Stimulated activated effector memory CD8-positive, alpha-beta T cell treated with anti-CD3 and anti-CD28 coated beads, Interleukin-12 subunit alpha, Interleukin-12 subunit beta, amount 100 ng/mL, for 72 hours (primary cell): ENCODE measurements around the gene GPC4.

ENCODE experiments used
- ATAC-seq: fragments of 150-1000 bp; cut with Tn5 transposase; 2 replicates; pipeline ENCODE4 v1.10.0; 2021
- DNase-seq, 2 donors: peaks; one replicate each; pipeline ENCODE4 v3.0.0; 2021 to 2022; ENCODE audit warnings: low spot score in 2 of 2
- H3K27ac Mint-ChIP-seq: one replicate; pipeline ENCODE4 v1.8.0; 2022; ENCODE audit warnings: mild to moderate bottlenecking, mixed read lengths
- H3K36me3 Mint-ChIP-seq: one replicate; pipeline ENCODE4 v1.8.0; 2022; ENCODE audit warnings: mild to moderate bottlenecking, mixed read lengths
- H3K4me1 Mint-ChIP-seq: one replicate; pipeline ENCODE4 v1.8.0; 2022; ENCODE audit warnings: mixed read lengths
- H3K4me3 Mint-ChIP-seq: one replicate; pipeline ENCODE4 v1.8.0; 2022; ENCODE audit warnings: mild to moderate bottlenecking, mixed read lengths
- H3K9me3 Mint-ChIP-seq: one replicate; pipeline ENCODE4 v1.8.0; 2022; ENCODE audit warnings: mixed read lengths

Gene GPC4

GRCh38 chrX:133418588-133418987 is 3.3 kb upstream of the GPC4 start:
- H3K4me3 Mint-ChIP-seq: no peak overlapping the region
- DNase-seq: no peak
- ATAC-seq: no peak
- peaks cover 5% of the 10 kb centered on the region for H3K4me1 Mint-ChIP-seq
- no peak overlapping the region for H3K27ac Mint-ChIP-seq
- H3K36me3 Mint-ChIP-seq: no peaks in the 10 kb centered on the region
- H3K9me3 Mint-ChIP-seq: peaks cover 3% of the 10 kb centered on the region

- no peak for DNase-seq
- Mint-ChIP-seq H3K4me1 (peaks cover 5% of the 10 kb centered on the region), H3K27ac (no peak overlapping the region), H3K9me3 (peaks cover 3% of the 10 kb centered on the region), H3K4me3 (no peak overlapping the region), H3K36me3 (no peaks in the 10 kb centered on the region)
- ATAC-seq: no peak
These were observed 2.1 kb upstream of the GPC4 start for GRCh38 chrX:133417364-133417763.

GRCh38 chrX:133414406-133415275 is 648 bp downstream of the GPC4 start:
- DNase-seq (no peak), ATAC-seq (no peak)
- peaks cover 1% of the 10 kb centered on the region for H3K9me3 Mint-ChIP-seq
- H3K36me3 Mint-ChIP-seq: no peaks in the 10 kb centered on the region
- H3K27ac Mint-ChIP-seq: no peak overlapping the region
- H3K4me3 Mint-ChIP-seq: no peak overlapping the region
- no peaks in the 10 kb centered on the region for H3K4me1 Mint-ChIP-seq

DNA sequence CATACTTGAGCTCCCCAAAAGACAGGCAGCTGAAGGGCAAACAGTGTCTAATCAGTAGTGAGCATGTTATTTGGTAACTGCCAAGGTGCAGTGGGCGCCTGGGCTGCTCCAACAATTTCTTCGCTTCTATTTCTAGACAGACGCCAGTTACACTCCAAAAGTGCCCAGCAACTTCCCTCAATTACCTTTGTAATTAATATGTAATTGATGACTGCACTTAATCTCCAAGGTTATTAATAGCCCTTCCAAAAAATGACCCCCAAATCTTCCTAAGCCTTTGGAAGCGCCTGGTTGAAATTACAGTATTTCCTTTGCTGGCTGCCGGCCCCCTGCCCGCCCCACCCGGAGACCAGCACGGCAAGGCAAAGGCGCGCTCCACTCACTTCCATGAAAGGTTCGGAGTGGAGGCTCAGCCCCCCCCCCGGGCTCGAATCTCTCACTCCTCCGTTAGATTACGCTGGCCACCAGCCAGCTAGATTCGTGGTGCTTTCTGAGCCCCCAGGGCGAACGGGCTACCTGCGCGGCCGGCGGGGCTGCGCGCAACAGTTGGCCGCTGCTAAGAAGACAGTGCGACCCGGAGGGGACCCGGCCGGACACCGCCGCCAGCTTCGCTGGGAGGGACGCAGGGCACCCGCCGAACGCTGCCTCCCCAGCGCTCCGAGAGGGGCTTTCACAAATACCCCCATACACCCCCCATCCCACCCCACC is 1.9 kb downstream of the GPC4 start:
- Mint-ChIP-seq H3K36me3 (no peaks in the 10 kb centered on the region), H3K9me3 (no peaks in the 10 kb centered on the region), H3K4me1 (no peaks in the 10 kb centered on the region), H3K27ac (no peak overlapping the region), H3K4me3 (no peak overlapping the region)
- DNase-seq: no peak
- ATAC-seq: no peak

DNA sequence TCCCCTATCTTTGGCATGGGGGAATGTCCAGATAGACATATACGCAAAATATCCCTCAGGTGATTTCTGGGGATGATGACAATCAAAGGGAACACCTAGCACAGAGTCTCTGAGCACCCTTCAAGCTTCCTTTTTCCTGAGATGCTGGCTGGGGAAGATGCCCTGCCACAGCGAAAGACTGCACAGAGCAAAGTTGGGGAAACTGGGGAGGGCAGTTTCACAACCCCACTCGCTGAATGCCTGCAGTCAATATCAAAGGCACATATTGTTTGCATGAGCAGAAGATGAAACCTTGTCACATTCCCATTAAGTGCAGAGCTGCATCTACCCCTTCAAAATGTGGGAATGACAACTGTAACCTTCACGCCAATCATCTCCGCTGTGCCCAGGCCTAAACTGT is 2.6 kb downstream of the GPC4 start:
- no peak for ATAC-seq
- H3K4me1 Mint-ChIP-seq: no peaks in the 10 kb centered on the region
- no peaks in the 10 kb centered on the region for H3K9me3 Mint-ChIP-seq
- DNase-seq: no peak
- no peak overlapping the region for H3K27ac Mint-ChIP-seq
- no peaks in the 10 kb centered on the region for H3K36me3 Mint-ChIP-seq
- no peak overlapping the region for H3K4me3 Mint-ChIP-seq

DNA sequence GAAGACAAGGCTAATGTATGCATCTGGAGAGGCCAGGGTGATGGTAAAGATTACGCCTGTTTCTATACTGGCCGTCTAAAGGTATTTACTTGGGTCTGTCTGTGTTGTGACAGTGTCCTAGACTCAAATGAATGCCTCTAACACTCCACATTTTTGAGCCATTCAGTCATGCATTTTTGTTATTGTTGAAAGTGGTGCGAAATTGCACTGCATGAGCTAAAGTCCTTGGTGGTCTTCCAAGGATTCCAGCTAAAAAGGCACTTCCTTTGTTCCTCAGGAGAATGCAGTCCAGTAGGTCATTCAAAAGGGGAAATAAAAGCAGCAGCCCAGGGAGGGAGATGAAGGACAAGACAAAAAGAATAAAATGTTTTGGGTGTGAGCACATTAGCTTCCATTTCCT is 3.0 kb downstream of the GPC4 start:
- no peak for ATAC-seq
- Mint-ChIP-seq H3K36me3 (no peaks in the 10 kb centered on the region), H3K27ac (no peak overlapping the region), H3K9me3 (no peaks in the 10 kb centered on the region), H3K4me3 (no peak overlapping the region), H3K4me1 (no peaks in the 10 kb centered on the region)
- no peak for DNase-seq

DNA sequence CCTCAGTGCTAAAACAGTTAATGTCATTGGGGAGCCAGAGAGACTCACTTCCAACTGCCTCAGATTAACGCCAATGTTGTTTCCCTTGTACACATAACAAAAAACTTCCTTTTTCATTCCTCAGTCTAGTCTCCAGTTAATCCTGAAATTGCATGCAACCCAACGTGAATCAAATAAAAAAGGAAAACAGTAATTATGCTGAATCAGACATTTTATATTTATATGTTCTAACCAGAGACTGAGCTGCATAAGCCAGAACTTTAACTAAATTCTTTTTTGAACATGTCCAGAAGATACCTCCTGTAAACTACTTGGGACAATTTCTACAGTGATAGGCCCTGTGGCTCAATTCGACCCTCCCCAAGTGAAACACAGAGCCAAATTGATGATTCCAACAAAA is 4.7 kb downstream of the GPC4 start:
- H3K27ac Mint-ChIP-seq: no peak overlapping the region
- no peaks in the 10 kb centered on the region for H3K36me3 Mint-ChIP-seq
- H3K4me1 Mint-ChIP-seq: no peaks in the 10 kb centered on the region
- ATAC-seq (no peak), DNase-seq (no peak)
- no peaks in the 10 kb centered on the region for H3K9me3 Mint-ChIP-seq
- no peak overlapping the region for H3K4me3 Mint-ChIP-seq

DNA sequence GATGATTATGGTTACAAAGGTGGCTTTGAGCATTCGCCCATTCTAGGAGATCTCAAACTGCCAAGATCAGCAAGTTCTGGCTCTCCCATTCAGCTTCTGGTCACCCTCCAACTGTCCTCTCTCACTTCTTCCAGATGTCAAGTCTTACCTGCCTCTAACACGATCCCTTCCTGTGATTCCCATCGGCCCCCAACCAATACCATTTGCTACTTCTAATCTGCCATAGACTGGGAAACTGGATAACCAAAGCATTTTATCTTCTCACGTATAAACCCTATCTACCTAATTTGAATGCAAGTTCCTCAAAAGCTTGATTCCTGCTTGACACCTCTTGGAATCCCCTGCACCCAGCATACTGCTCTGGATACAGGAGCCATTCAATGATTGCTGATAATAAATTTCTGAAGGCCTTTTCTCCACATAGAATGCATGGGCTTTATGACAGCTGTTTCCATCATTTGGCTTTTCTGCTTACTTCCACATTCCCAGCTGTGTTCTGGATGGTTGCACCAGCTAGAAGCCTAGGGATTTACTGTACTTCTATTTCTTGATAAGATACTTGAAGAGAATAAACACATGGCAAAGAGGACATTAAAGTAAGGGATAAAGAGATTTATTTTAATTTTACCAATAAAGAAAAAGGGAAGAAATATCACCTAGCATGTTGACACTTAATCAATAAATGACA is 9.6 kb downstream of the GPC4 start:
- DNase-seq: no peak
- Mint-ChIP-seq H3K27ac (no peak overlapping the region), H3K4me3 (no peak overlapping the region), H3K36me3 (no peaks in the 10 kb centered on the region), H3K9me3 (no peaks in the 10 kb centered on the region), H3K4me1 (no peaks in the 10 kb centered on the region)
- ATAC-seq: no peak

DNA sequence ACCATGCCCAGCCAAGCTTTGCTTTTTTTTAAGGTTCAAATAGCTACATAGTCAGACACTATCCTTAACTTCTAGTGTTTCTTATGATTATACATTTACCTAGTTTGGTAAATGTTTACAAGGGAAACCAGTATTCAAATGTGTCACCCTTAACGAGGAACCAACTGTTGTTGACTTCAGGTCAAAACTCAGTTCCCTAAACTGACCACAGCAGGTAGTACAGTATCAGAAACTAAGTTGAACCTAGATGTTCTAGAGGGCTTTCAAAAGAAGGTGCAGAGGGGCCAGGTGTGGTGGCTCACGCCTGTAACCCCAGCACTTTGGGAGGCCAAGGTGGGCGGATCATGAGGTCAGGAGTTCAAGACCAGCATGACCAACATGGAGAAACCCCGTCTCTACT is 11.3 kb downstream of the GPC4 start:
- Mint-ChIP-seq H3K4me3 (no peak overlapping the region), H3K4me1 (no peaks in the 10 kb centered on the region), H3K9me3 (no peaks in the 10 kb centered on the region), H3K27ac (no peak overlapping the region), H3K36me3 (no peaks in the 10 kb centered on the region)
- DNase-seq: no peak
- no peak for ATAC-seq

DNA sequence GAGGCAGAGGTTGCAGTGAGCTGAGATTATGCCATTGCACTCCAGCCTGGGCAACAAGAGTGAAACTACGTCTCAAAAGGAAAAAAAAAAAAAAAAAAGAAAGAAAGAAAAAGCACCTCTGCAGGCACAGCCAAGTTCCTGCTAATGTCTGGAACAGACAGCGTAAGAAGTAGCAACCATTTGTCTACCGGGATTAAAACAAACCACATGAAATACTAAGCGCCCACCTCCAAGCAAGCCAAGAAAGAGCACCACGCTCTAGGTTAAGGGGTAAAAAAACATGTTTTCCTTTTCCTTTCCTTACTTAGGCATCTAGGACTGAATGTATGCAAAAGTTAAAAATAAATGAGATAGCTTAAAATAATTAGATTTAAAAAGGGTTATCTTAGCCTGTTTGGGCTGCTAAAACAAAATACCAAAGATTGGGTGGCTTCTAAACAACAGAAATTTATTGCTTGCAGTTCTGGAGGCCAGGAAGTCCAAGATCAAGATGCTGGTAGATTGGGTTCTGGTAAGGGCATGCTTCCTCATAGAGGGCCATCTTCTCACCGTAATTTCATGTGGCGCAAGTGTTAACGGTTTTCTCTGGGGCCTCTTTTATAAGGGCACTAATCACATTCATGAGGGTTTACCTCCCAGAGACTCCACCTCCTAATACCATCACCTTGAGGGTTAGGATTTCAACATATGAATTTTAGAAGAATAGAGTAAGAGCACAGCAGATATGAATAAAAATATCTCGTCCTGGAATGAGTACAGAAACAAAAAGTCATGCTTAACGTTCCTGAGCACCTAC is 12.3 kb downstream of the GPC4 start:
- Mint-ChIP-seq H3K9me3 (no peaks in the 10 kb centered on the region), H3K4me3 (no peak overlapping the region), H3K27ac (no peak overlapping the region), H3K36me3 (no peaks in the 10 kb centered on the region), H3K4me1 (no peaks in the 10 kb centered on the region)
- ATAC-seq: no peak
- no peak for DNase-seq

DNA sequence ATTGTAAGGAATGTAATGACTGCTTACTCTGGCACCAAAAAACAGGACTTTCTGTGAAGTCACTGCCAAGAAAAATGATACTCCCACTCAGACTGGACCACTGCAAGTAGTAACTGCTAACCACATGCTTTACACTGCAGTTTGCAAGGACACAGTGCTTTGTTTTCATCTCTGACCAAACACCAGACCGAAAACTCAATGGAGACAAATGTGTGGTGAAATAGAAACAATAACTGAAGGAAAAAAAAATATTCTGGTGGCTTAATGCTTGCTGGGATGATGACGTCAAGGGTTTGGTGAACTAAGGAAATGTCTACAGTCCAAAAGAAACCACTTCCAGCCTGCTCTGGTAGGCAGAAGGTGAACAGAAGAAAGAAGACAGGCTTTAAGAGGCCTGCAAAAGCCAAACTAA is 13.2 kb downstream of the GPC4 start:
- Mint-ChIP-seq H3K36me3 (no peaks in the 10 kb centered on the region), H3K4me1 (no peaks in the 10 kb centered on the region), H3K4me3 (no peak overlapping the region), H3K9me3 (no peaks in the 10 kb centered on the region), H3K27ac (no peak overlapping the region)
- ATAC-seq (no peak), DNase-seq (no peak)

DNA sequence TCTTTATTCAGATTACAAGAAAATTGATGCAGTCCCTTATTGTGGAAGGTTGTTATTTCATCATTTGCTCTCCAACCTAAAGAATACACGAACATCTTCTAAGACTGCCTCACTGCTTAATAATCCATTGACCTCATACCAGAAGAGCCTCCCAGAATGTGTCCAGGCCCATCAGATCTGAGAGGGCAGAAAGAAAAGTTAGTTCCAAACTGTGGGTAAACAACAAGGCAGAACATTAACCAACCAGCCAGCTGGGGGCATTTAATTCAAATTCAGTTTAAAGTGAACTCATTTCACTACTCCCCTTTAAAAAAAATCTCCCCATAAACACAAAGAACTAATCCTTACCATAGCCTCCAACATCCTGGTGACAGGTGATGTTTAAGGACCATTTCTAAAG is 13.8 kb downstream of the GPC4 start:
- Mint-ChIP-seq H3K4me3 (no peak overlapping the region), H3K27ac (no peak overlapping the region), H3K4me1 (no peaks in the 10 kb centered on the region), H3K9me3 (no peaks in the 10 kb centered on the region), H3K36me3 (no peaks in the 10 kb centered on the region)
- no peak for ATAC-seq
- DNase-seq: no peak

GRCh38 chrX:133399411-133399810 is 15.9 kb downstream of the GPC4 start:
- H3K4me1 Mint-ChIP-seq: no peaks in the 10 kb centered on the region
- H3K9me3 Mint-ChIP-seq: no peaks in the 10 kb centered on the region
- H3K4me3 Mint-ChIP-seq: no peak overlapping the region
- ATAC-seq: no peak
- H3K27ac Mint-ChIP-seq: no peak overlapping the region
- H3K36me3 Mint-ChIP-seq: no peaks in the 10 kb centered on the region
- DNase-seq: no peak

DNA sequence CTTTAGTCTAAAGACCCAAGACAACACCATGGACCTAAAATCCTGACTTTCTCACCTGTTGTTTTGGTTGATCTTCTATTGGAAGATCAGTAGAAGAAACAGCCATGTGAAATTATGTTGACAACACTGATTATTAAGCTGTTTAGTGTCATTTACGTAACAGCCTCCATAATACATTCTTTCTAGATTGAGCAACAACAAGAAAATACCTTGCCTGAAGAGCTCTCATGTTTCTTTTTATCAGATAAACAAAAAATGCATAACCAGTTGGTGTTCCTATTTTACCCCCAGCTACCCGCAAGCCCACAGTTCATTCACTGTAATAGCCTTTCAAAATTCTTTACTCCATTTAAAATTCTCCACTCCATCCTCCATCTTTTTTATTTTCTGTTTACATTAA is 20.5 kb downstream of the GPC4 start:
- H3K27ac Mint-ChIP-seq: no peak overlapping the region
- H3K4me3 Mint-ChIP-seq: no peak overlapping the region
- no peaks in the 10 kb centered on the region for H3K4me1 Mint-ChIP-seq
- ATAC-seq: no peak
- no peak for DNase-seq
- H3K36me3 Mint-ChIP-seq: no peaks in the 10 kb centered on the region
- no peaks in the 10 kb centered on the region for H3K9me3 Mint-ChIP-seq

GRCh38 chrX:133392671-133393070 is 22.6 kb downstream of the GPC4 start:
- Mint-ChIP-seq H3K27ac (no peak overlapping the region), H3K36me3 (no peaks in the 10 kb centered on the region), H3K4me1 (no peaks in the 10 kb centered on the region), H3K9me3 (no peaks in the 10 kb centered on the region), H3K4me3 (no peak overlapping the region)
- ATAC-seq (no peak), DNase-seq (no peak)
